ENCODE results near the gene PAMR1.

Gene PAMR1

GRCh38 chr11:35458846-35459245, 66.6 kb downstream of the PAMR1 start:
- DNase-seq (ENCODE audit: low read depth in 2 of 2, low spot score in 1 of 2): no peak

- DNase-seq (ENCODE audit: low read depth in 2 of 2, low spot score in 1 of 2): no peak
Observed at GRCh38 chr11:35454362-35454761, 71.1 kb downstream of the PAMR1 start.

GRCh38 chr11:35436581-35437250, 88.7 kb downstream of the PAMR1 start:
- DNase-seq (ENCODE audit: low read depth in 2 of 2, low spot score in 1 of 2): no peak

GRCh38 chr11:35433588-35433987, 91.8 kb downstream of the PAMR1 start:
- DNase-seq (ENCODE audit: low read depth in 2 of 2, low spot score in 1 of 2): no peak

- no peak for DNase-seq (ENCODE audit: low read depth in 2 of 2, low spot score in 1 of 2)
Observed at GRCh38 chr11:35432464-35432863, 93.0 kb downstream of the PAMR1 start.

- no peak for DNase-seq (ENCODE audit: low read depth in 2 of 2, low spot score in 1 of 2)
Observed at GRCh38 chr11:35427071-35427470, 98.3 kb downstream of the PAMR1 start.

GRCh38 chr11:35426351-35426750, 99.1 kb downstream of the PAMR1 start:
- no peak for DNase-seq (ENCODE audit: low read depth in 2 of 2, low spot score in 1 of 2)

- DNase-seq (ENCODE audit: low read depth in 2 of 2, low spot score in 1 of 2): no peak
Observed at GRCh38 chr11:35425603-35426212, 99.7 kb downstream of the PAMR1 start.

- DNase-seq (ENCODE audit: low read depth in 2 of 2, low spot score in 1 of 2): no peak
Observed at GRCh38 chr11:35424157-35424940, 101.1 kb downstream of the PAMR1 start.

- no peak for DNase-seq (ENCODE audit: low read depth in 2 of 2, low spot score in 1 of 2)
Observed at GRCh38 chr11:35420371-35420770, 105.0 kb downstream of the PAMR1 start.

- no peak for DNase-seq (ENCODE audit: low read depth in 2 of 2, low spot score in 1 of 2)
Observed at GRCh38 chr11:35419830-35420333, 105.5 kb downstream of the PAMR1 start.

GRCh38 chr11:35419184-35419829, 106.1 kb downstream of the PAMR1 start, which contains the start of gene SLC1A2:
SLC1A2 (minus strand) TSS chr11:35419558; CDS start chr11:35418966, 592 bp downstream.
- DNase-seq (ENCODE audit: low read depth in 2 of 2, low spot score in 1 of 2): no peak

GRCh38 chr11:35418282-35419183, 106.9 kb downstream of the PAMR1 start:
- no peak for DNase-seq (ENCODE audit: low read depth in 2 of 2, low spot score in 1 of 2)

GRCh38 chr11:35415487-35415886, 109.9 kb downstream of the PAMR1 start:
- no peak for DNase-seq (ENCODE audit: low read depth in 2 of 2, low spot score in 1 of 2)

- no peak for DNase-seq (ENCODE audit: low read depth in 2 of 2, low spot score in 1 of 2)
Observed at GRCh38 chr11:35414776-35415175, 110.6 kb downstream of the PAMR1 start.

GRCh38 chr11:35414311-35414710, 111.1 kb downstream of the PAMR1 start:
- DNase-seq (ENCODE audit: low read depth in 2 of 2, low spot score in 1 of 2): no peak

GRCh38 chr11:35413598-35413997, 111.8 kb downstream of the PAMR1 start:
- DNase-seq (ENCODE audit: low read depth in 2 of 2, low spot score in 1 of 2): no peak

- DNase-seq (ENCODE audit: low read depth in 2 of 2, low spot score in 1 of 2): no peak
Observed at GRCh38 chr11:35412285-35412684, 113.1 kb downstream of the PAMR1 start.

- no peak for DNase-seq (ENCODE audit: low read depth in 2 of 2, low spot score in 1 of 2)
Observed at GRCh38 chr11:35407041-35407440, 118.4 kb downstream of the PAMR1 start.

- DNase-seq (ENCODE audit: low read depth in 2 of 2, low spot score in 1 of 2): no peak
Observed at GRCh38 chr11:35404388-35404775, 121.0 kb downstream of the PAMR1 start.

Data from stimulated activated CD8-positive, alpha-beta memory T cell treated with anti-CD3 and anti-CD28 coated beads, Interleukin-4, amount 100 ng/mL, for 4 hours (primary cell).